ENCODE data around the gene GRIN1.

The GRIN1 gene

DNA sequence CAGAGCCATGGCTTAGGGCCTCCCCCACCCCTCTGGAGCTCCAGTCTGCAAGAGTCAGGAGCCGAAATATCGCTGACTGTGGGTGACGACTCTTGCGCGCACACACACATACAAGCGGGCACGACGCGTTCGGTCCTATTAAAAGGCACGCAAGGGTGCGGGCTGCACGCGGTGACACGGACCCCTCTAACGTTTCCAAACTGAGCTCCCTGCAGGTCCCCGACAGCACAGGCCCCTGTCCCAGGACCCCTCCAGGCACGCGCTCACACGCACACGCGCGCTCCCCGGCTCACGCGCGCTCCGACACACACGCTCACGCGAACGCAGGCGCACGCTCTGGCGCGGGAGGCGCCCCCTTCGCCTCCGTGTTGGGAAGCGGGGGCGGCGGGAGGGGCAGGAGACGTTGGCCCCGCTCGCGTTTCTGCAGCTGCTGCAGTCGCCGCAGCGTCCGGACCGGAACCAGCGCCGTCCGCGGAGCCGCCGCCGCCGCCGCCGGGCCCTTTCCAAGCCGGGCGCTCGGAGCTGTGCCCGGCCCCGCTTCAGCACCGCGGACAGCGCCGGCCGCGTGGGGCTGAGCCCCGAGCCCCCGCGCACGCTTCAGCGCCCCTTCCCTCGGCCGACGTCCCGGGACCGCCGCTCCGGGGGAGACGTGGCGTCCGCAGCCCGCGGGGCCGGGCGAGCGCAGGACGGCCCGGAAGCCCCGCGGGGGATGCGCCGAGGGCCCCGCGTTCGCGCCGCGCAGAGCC is at the start of gene GRIN1:
Gene GRIN1, plus strand, starts transcription at position 433 of the 746 bp plus-strand sequence. CDS start 333 bp downstream, outside the sequence.
- no peaks in the 10 kb centered on the region for H3K27me3 ChIP-seq (ENCODE audit: low read length)
- H3K4me2 ChIP-seq (ENCODE audit: low read depth, low read length, poor library complexity, severe bottlenecking), result no peak within 1 kb of the TSS
- H3F3A ChIP-seq (ENCODE audit: insufficient read depth), result no peaks in the 10 kb centered on the region
- H3K9me3 ChIP-seq (ENCODE audit: insufficient read depth, low read length), result no peaks in the 10 kb centered on the region
- H2AFZ ChIP-seq (ENCODE audit: low read depth, low read length, severe bottlenecking), result no peak within 1 kb of the TSS
- TF ChIP-seq, protein P1, sequence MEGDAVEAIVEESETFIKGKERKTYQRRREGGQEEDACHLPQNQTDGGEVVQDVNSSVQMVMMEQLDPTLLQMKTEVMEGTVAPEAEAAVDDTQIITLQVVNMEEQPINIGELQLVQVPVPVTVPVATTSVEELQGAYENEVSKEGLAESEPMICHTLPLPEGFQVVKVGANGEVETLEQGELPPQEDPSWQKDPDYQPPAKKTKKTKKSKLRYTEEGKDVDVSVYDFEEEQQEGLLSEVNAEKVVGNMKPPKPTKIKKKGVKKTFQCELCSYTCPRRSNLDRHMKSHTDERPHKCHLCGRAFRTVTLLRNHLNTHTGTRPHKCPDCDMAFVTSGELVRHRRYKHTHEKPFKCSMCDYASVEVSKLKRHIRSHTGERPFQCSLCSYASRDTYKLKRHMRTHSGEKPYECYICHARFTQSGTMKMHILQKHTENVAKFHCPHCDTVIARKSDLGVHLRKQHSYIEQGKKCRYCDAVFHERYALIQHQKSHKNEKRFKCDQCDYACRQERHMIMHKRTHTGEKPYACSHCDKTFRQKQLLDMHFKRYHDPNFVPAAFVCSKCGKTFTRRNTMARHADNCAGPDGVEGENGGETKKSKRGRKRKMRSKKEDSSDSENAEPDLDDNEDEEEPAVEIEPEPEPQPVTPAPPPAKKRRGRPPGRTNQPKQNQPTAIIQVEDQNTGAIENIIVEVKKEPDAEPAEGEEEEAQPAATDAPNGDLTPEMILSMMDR (IDR thresholded peaks at IDR 0.05; ENCODE audit: insufficient read depth, low read length, poor library complexity, severe bottlenecking), result no peak
- no peak for TF ChIP-seq EZH2phosphoT487 (conservative IDR thresholded peaks at IDR 0.05; ENCODE audit: low read length)
- no peak within 1 kb of the TSS for H3K9ac ChIP-seq (ENCODE audit: low read length)
- no peak within 1 kb of the TSS for H3K4me3 ChIP-seq (ENCODE audit: insufficient read depth, low read length, poor library complexity, severe bottlenecking)
- H3K79me2 ChIP-seq (ENCODE audit: insufficient read depth, low read length), result no peaks in the 10 kb centered on the region
- H4K20me1 ChIP-seq (ENCODE audit: low read depth, low read length), result no peaks in the 10 kb centered on the region
- no peak within 1 kb of the TSS for H3K27ac ChIP-seq (ENCODE audit: low read depth, low read length)
- H3K9me2 ChIP-seq (replicated peaks; ENCODE audit: insufficient read depth, low read length), result no peaks in the 10 kb centered on the region
- no peaks in the 10 kb centered on the region for H3K36me3 ChIP-seq (ENCODE audit: low read length)

DNA sequence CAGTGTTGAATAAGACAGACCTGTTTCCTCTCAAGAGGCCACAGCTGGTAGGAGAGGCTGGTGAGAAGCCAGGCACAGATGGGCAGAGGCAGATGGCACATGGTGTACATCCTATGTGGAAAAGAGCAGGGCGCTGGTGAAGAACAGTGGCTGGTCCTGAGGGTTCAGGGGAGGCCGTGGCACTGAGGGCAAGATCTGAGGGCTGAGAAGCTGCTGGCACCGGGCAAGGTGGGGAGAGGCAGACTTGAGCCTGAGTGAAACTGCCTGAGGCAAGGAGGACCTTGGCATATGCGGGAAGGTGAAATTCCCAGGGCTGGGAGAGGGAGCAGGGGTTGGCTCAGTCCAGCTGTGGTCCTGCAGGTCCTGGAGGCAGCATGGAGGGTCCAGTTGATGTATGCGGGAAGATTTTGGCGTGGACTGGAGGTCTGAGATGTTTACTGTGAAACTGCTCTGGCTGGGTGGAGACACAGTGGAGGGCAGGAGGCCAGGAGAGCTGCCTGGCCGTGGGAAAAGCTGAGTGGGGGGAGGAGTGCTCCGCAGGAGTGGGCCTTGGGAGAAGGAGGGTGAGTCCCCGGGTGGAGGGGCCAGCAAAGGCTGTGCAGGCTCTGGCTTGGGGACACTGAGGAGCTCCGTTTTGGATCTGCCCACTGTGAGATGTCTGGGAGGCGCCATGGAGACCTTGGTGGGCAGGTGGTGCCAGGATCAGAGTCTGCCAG is 49.6 kb upstream of the GRIN1 start:
- Histone ChIP-seq H3K9me2 (replicated peaks; ENCODE audit: insufficient read depth, low read length) (no peaks in the 10 kb centered on the region), H3K27ac (ENCODE audit: low read depth, low read length) (no peak overlapping the region), H3K4me2 (ENCODE audit: low read depth, low read length, poor library complexity, severe bottlenecking) (no peak overlapping the region), H3K27me3 (ENCODE audit: low read length) (no peaks in the 10 kb centered on the region), H3K79me2 (ENCODE audit: insufficient read depth, low read length) (no peaks in the 10 kb centered on the region), H4K20me1 (ENCODE audit: low read depth, low read length) (no peaks in the 10 kb centered on the region), H3K4me3 (ENCODE audit: insufficient read depth, low read length, poor library complexity, severe bottlenecking) (no peak overlapping the region), H3K9ac (ENCODE audit: low read length) (no peak overlapping the region), H3K9me3 (ENCODE audit: insufficient read depth, low read length) (no peaks in the 10 kb centered on the region), H2AFZ (ENCODE audit: low read depth, low read length, severe bottlenecking) (no peak overlapping the region), H3K36me3 (ENCODE audit: low read length) (no peaks in the 10 kb centered on the region), H3F3A (ENCODE audit: insufficient read depth) (peaks cover 4% of the 10 kb centered on the region; the same call in 1 of the 2 replicates)
- TF ChIP-seq, protein P1 (IDR thresholded peaks at IDR 0.05; ENCODE audit: insufficient read depth, low read length, poor library complexity, severe bottlenecking), result no peak
- TF ChIP-seq EZH2phosphoT487 (conservative IDR thresholded peaks at IDR 0.05; ENCODE audit: low read length), result no peak

GRCh38 chr9:137095664-137096517 is 43.1 kb upstream of the GRIN1 start:
- H4K20me1 ChIP-seq (ENCODE audit: low read depth, low read length), result no peaks in the 10 kb centered on the region
- H3K79me2 ChIP-seq (ENCODE audit: insufficient read depth, low read length), result no peaks in the 10 kb centered on the region
- no peaks in the 10 kb centered on the region for H3F3A ChIP-seq (ENCODE audit: insufficient read depth)
- no peak overlapping the region for H2AFZ ChIP-seq (ENCODE audit: low read depth, low read length, severe bottlenecking)
- no peak overlapping the region for H3K27ac ChIP-seq (ENCODE audit: low read depth, low read length)
- no peak overlapping the region for H3K4me3 ChIP-seq (ENCODE audit: insufficient read depth, low read length, poor library complexity, severe bottlenecking)
- peaks cover 1% of the 10 kb centered on the region for H3K36me3 ChIP-seq (ENCODE audit: low read length)
- H3K9me3 ChIP-seq (ENCODE audit: insufficient read depth, low read length), result no peaks in the 10 kb centered on the region
- no peaks in the 10 kb centered on the region for H3K27me3 ChIP-seq (ENCODE audit: low read length)
- H3K4me2 ChIP-seq (ENCODE audit: low read depth, low read length, poor library complexity, severe bottlenecking), result no peak overlapping the region
- H3K9me2 ChIP-seq (replicated peaks; ENCODE audit: insufficient read depth, low read length), result no peaks in the 10 kb centered on the region
- H3K9ac ChIP-seq (ENCODE audit: low read length), result no peak overlapping the region
- TF ChIP-seq, protein P1 (IDR thresholded peaks at IDR 0.05; ENCODE audit: insufficient read depth, low read length, poor library complexity, severe bottlenecking), result peak; percentile 29
- TF ChIP-seq EZH2phosphoT487 (conservative IDR thresholded peaks at IDR 0.05; ENCODE audit: low read length), result no peak

Data from SU-DHL-6 (cell line).